Measurements from ENCODE around the gene ABL1.

ABL1 gene

DNA sequence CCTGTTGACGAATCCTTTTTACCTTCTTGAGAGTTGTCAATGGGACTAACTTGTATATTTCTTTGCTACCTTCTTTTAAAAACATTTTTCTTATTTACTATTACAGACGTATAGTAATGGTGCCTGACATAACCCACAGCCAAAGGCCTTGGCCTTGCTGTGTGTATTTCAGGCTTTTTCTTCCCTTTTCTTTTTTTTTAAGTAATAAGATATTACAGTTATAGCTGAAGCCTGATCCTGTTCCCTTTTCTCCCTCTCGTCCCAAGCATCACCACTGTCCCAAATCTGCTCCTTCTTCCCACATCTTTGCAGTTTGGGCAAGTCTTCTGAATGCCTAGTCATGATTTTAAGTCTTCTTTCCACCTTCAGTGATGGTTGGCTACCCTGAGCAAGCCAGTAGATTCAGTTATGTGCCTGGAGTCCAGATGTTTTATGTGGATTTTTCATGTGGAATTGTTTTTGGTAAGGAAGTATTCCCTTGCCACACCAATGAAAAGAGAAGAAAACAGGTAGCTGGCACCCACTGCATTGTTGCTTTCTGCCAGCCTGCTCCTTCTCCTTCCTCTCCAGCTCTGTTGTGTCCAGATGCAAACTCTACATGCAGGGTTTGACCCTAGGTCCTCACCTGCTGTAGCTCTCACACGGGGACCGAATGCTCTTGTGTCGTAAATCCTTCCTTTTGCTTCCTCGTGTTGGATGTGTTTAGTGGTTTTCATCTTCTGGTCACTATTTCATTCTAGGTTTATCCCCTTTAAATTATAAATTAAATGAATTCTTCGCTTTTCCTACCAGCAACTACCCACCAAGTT is 26.5 kb downstream of the ABL1 start:
- Histone ChIP-seq H3K79me2 (ENCODE audit: insufficient read depth, low read depth) (no peaks in the 10 kb centered on the region), H3K4me1 (ENCODE audit: low read depth, poor library complexity, severe bottlenecking) (no peaks in the 10 kb centered on the region), H3K36me3 (ENCODE audit: insufficient read depth) (no peaks in the 10 kb centered on the region), H3K9ac (no peak overlapping the region), H3K4me2 (no peak overlapping the region), H3K27me3 (ENCODE audit: insufficient read depth, low read depth) (no peaks in the 10 kb centered on the region), H3K4me3 (IDR thresholded peaks at IDR 0.05; ENCODE audit: insufficient read depth, low read depth, low read length) (no peak overlapping the region), H2AFZ (ENCODE audit: low read depth) (no peak overlapping the region), H3K27ac (no peak overlapping the region), H4K20me1 (ENCODE audit: insufficient read depth) (peaks cover 1% of the 10 kb centered on the region; the same call in 1 of the 2 replicates)
- TF ChIP-seq, protein P1, sequence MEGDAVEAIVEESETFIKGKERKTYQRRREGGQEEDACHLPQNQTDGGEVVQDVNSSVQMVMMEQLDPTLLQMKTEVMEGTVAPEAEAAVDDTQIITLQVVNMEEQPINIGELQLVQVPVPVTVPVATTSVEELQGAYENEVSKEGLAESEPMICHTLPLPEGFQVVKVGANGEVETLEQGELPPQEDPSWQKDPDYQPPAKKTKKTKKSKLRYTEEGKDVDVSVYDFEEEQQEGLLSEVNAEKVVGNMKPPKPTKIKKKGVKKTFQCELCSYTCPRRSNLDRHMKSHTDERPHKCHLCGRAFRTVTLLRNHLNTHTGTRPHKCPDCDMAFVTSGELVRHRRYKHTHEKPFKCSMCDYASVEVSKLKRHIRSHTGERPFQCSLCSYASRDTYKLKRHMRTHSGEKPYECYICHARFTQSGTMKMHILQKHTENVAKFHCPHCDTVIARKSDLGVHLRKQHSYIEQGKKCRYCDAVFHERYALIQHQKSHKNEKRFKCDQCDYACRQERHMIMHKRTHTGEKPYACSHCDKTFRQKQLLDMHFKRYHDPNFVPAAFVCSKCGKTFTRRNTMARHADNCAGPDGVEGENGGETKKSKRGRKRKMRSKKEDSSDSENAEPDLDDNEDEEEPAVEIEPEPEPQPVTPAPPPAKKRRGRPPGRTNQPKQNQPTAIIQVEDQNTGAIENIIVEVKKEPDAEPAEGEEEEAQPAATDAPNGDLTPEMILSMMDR (conservative IDR thresholded peaks at IDR 0.05; ENCODE audit: low read depth, low read length), result no peak

DNA sequence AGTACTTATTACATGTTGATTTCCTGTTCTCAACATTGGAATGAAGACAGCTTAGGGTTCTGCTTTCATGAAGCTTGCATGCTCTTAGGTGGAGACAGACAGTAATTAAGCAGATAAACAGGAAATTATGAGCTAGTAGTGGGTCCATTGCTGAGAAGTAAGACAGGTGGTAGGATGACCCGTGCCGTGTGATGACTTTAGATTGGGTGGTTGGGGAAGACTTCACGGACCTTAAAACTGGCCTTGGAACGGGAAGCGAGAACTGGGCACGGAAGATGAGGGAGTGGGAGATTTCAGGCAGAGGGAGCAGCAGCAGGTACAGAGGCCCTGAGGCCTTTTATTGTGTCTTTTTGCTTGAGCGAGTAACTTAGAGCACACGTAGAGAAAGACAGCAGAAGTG is 27.2 kb downstream of the ABL1 start:
- Histone ChIP-seq H2AFZ (ENCODE audit: low read depth) (no peak overlapping the region), H3K9ac (no peak overlapping the region), H3K27me3 (ENCODE audit: insufficient read depth, low read depth) (no peaks in the 10 kb centered on the region), H3K27ac (no peak overlapping the region), H3K4me2 (no peak overlapping the region), H3K79me2 (ENCODE audit: insufficient read depth, low read depth) (no peaks in the 10 kb centered on the region), H4K20me1 (ENCODE audit: insufficient read depth) (peaks cover 5% of the 10 kb centered on the region; the same call in 1 of the 2 replicates), H3K4me3 (IDR thresholded peaks at IDR 0.05; ENCODE audit: insufficient read depth, low read depth, low read length) (no peak overlapping the region), H3K4me1 (ENCODE audit: low read depth, poor library complexity, severe bottlenecking) (no peaks in the 10 kb centered on the region), H3K36me3 (ENCODE audit: insufficient read depth) (no peaks in the 10 kb centered on the region)
- TF ChIP-seq, protein P1 (conservative IDR thresholded peaks at IDR 0.05; ENCODE audit: low read depth, low read length), result no peak

DNA sequence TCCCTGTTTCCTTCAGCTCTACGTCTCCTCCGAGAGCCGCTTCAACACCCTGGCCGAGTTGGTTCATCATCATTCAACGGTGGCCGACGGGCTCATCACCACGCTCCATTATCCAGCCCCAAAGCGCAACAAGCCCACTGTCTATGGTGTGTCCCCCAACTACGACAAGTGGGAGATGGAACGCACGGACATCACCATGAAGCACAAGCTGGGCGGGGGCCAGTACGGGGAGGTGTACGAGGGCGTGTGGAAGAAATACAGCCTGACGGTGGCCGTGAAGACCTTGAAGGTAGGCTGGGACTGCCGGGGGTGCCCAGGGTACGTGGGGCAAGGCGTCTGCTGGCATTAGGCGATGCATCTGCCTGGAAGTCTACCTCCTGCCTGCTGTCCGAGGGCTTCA is 27.7 kb downstream of the ABL1 start:
- TF ChIP-seq, protein P1 (conservative IDR thresholded peaks at IDR 0.05; ENCODE audit: low read depth, low read length), result no peak
- Histone ChIP-seq H3K4me3 (IDR thresholded peaks at IDR 0.05; ENCODE audit: insufficient read depth, low read depth, low read length) (no peak overlapping the region), H3K4me2 (no peak overlapping the region), H2AFZ (ENCODE audit: low read depth) (no peak overlapping the region), H3K36me3 (ENCODE audit: insufficient read depth) (no peaks in the 10 kb centered on the region), H3K27ac (no peak overlapping the region), H3K9ac (no peak overlapping the region), H3K4me1 (ENCODE audit: low read depth, poor library complexity, severe bottlenecking) (no peaks in the 10 kb centered on the region), H3K27me3 (ENCODE audit: insufficient read depth, low read depth) (no peaks in the 10 kb centered on the region), H3K79me2 (ENCODE audit: insufficient read depth, low read depth) (no peaks in the 10 kb centered on the region), H4K20me1 (ENCODE audit: insufficient read depth) (peaks cover 5% of the 10 kb centered on the region; the same call in 1 of the 2 replicates)

DNA sequence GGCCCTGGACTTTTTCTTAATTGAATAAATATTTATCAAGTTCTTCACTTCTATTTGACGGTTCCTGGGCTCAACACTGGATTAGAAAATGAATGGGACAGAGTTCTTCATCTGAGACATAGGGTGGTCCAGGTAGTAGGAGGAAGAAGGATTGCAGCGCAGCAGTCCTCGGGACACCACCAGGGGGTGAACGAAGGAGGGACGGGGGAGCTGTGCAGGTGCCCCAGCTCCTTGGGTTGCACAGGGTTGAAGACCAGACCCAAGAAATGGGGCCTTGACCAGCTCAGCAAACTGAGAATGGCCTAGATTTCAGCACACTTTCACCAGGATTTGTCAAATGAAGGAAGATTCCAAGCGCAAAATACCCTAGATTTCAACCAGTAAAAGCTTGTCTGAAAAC is 29.5 kb downstream of the ABL1 start:
- TF ChIP-seq, protein P1 (conservative IDR thresholded peaks at IDR 0.05; ENCODE audit: low read depth, low read length), result no peak
- Histone ChIP-seq H3K4me3 (IDR thresholded peaks at IDR 0.05; ENCODE audit: insufficient read depth, low read depth, low read length) (no peak overlapping the region), H2AFZ (ENCODE audit: low read depth) (no peak overlapping the region), H3K4me2 (no peak overlapping the region), H3K27me3 (ENCODE audit: insufficient read depth, low read depth) (no peaks in the 10 kb centered on the region), H4K20me1 (ENCODE audit: insufficient read depth) (peaks cover 5% of the 10 kb centered on the region; the same call in 1 of the 2 replicates), H3K9ac (no peak overlapping the region), H3K79me2 (ENCODE audit: insufficient read depth, low read depth) (no peaks in the 10 kb centered on the region), H3K36me3 (ENCODE audit: insufficient read depth) (no peaks in the 10 kb centered on the region), H3K4me1 (ENCODE audit: low read depth, poor library complexity, severe bottlenecking) (no peaks in the 10 kb centered on the region), H3K27ac (no peak overlapping the region)
